PC-9 (cell line): ENCODE results near the gene UBAC1. TPM values are rescaled to one million over a fixed set of nuclear protein-coding genes. Genes with fewer than 3 reads are reported as not detected.

ENCODE experiments used
- BruUV-seq: library from RNA; stranded (reverse); fragments of 400-500 nt; replicated peaks from 2 replicates; lab custom pipeline; 2021; lab: Mats Ljungman, UMichigan
- CTCF ChIA-PET: fragments of 300-600 bp; sonication (Branson Sonifier 250); formaldehyde crosslinking; loops from one replicate; lab custom pipeline; 2022; ENCODE audit warnings: antibody characterized with exemption; lab: Charles Lee
- POLR2A ChIA-PET: fragments of 300-600 bp; sonication (Branson Sonifier 250); formaldehyde crosslinking; loops from one replicate; lab custom pipeline; 2022; ENCODE audit warnings: antibody characterized with exemption; ENCODE audit not compliant: unreplicated experiment; lab: Charles Lee
- DNase-seq, 2 experiments: peaks; one replicate each; pipeline versions ENCODE4 v3.0.0 to v3.0.0-alpha.2; 2015 to 2022; ENCODE audit warnings: mixed read lengths in 1 of 2
- H2AFZ ChIP-seq: fragments of 200-600 bp; sonication (generic); 2 replicates; pipeline ENCODE4 v1.8.1; 2017; ENCODE audit warnings: antibody characterized with exemption
- H3F3A ChIP-seq: fragments of 200-600 bp; sonication (generic); 2 replicates; pipeline ENCODE4 v1.8.1; 2017; ENCODE audit warnings: antibody characterized with exemption, mild to moderate bottlenecking, low read depth; ENCODE audit not compliant: insufficient read depth
- H3K27ac ChIP-seq: fragments of 200-600 bp; sonication (generic); 2 replicates; pipeline ENCODE4 v1.6.1; 2016; ENCODE audit warnings: mixed run types
- H3K27me3 ChIP-seq: fragments of 200-600 bp; sonication (generic); 2 replicates; pipeline ENCODE4 v1.6.1; 2016; ENCODE audit warnings: low read depth, mixed run types; ENCODE audit not compliant: insufficient read depth
- H3K36me3 ChIP-seq: fragments of 200-600 bp; sonication (generic); 2 replicates; pipeline ENCODE4 v1.6.1; 2016; ENCODE audit warnings: low read depth, mixed run types
- H3K4me1 ChIP-seq: fragments of 200-600 bp; sonication (generic); replicated peaks from 2 replicates; pipeline ENCODE4 v1.6.1; 2016; ENCODE audit warnings: mixed run types; ENCODE audit not compliant: insufficient read depth
- H3K4me2 ChIP-seq: fragments of 200-600 bp; sonication (generic); 2 replicates; pipeline ENCODE4 v1.6.1; 2017; ENCODE audit warnings: mixed run types
- H3K4me3 ChIP-seq: fragments of 200-600 bp; sonication (generic); 2 replicates; pipeline ENCODE4 v1.6.1; 2016; ENCODE audit warnings: mixed run types
- H3K79me2 ChIP-seq: fragments of 200-600 bp; sonication (generic); 2 replicates; pipeline ENCODE4 v1.6.1; 2017; ENCODE audit warnings: low read depth, mixed run types
- H3K9me2 ChIP-seq: fragments of 200-600 bp; sonication (generic); 2 replicates; pipeline ENCODE4 v1.8.1; 2017; ENCODE audit warnings: mild to moderate bottlenecking; ENCODE audit not compliant: insufficient read depth
- H3K9me3 ChIP-seq: fragments of 200-600 bp; sonication (generic); 2 replicates; pipeline ENCODE4 v1.8.1; 2016; ENCODE audit warnings: low read depth; ENCODE audit not compliant: insufficient read depth
- H4K20me1 ChIP-seq: fragments of 200-600 bp; sonication (generic); 2 replicates; pipeline ENCODE4 v1.8.1; 2017; ENCODE audit not compliant: insufficient read depth
- CTCF ChIP-seq: fragments of 200-600 bp; sonication (generic); conservative IDR thresholded peaks from 2 replicates; pipeline ENCODE4 v1.6.1; 2017; ENCODE audit warnings: mixed run types, antibody characterized with exemption, mild to moderate bottlenecking, moderate library complexity
- EZH2 ChIP-seq: fragments of 200-600 bp; sonication (generic); IDR thresholded peaks from 2 replicates; pipeline ENCODE4 v1.8.0; 2017; ENCODE audit warnings: antibody characterized with exemption, low read depth
- intact Hi-C: fragments of 100-400 bp; cut with micrococcal nuclease; formaldehyde crosslinking; loops from one replicate; pipeline ENCODE4 v1.10.0; 2022; ENCODE audit not compliant: unreplicated experiment
- total RNA-seq: library from RNA; stranded (reverse); gene quantifications from 2 replicates; pipeline ENCODE4 v1.2.3, GENCODE V29; 2021

UBAC1 gene
- total RNA-seq, 1 experiment from 2014 or later = 27.6 TPM

GRCh38 chr9:135925496-135926133 is 35.6 kb downstream of the UBAC1 start:
- Histone ChIP-seq H3K79me2 (no peaks in the 10 kb centered on the region), H3K9me2 (no peaks in the 10 kb centered on the region), H3K4me1 (no peaks in the 10 kb centered on the region), H3K27me3 (no peaks in the 10 kb centered on the region), H3K9me3 (no peaks in the 10 kb centered on the region), H3K4me2 (no peak overlapping the region), H3K36me3 (no peaks in the 10 kb centered on the region), H3K4me3 (no peak overlapping the region), H2AFZ (no peak overlapping the region), H4K20me1 (no peaks in the 10 kb centered on the region), H3K27ac (no peak overlapping the region), H3F3A (no peaks in the 10 kb centered on the region)
- TF ChIP-seq CTCF (no peak), EZH2 (no peak)
- CTCF ChIA-PET = no interaction called here
- no peak for DNase-seq
- POLR2A ChIA-PET = no interaction called here
- BruUV-seq = no TSS peak
- intact Hi-C loops = no loop called here

- H3K79me2 ChIP-seq = no peaks in the 10 kb centered on the region
- H3K9me3 ChIP-seq = no peaks in the 10 kb centered on the region
- H3K36me3 ChIP-seq = no peaks in the 10 kb centered on the region
- H2AFZ ChIP-seq = no peak overlapping the region
- H3K27ac ChIP-seq = no peak overlapping the region
- ChIA-PET CTCF (no interaction called here), POLR2A (no interaction called here)
- H3K4me2 ChIP-seq = no peak overlapping the region
- DNase-seq = no peak
- H3K4me1 ChIP-seq = no peaks in the 10 kb centered on the region
- TF ChIP-seq EZH2 (no peak), CTCF (no peak)
- H3K9me2 ChIP-seq = no peaks in the 10 kb centered on the region
- BruUV-seq = no TSS peak
- H3F3A ChIP-seq = no peaks in the 10 kb centered on the region
- no peak overlapping the region for H3K4me3 ChIP-seq
- no peaks in the 10 kb centered on the region for H3K27me3 ChIP-seq
- no peaks in the 10 kb centered on the region for H4K20me1 ChIP-seq
- intact Hi-C loops = no loop called here
These were observed 36.4 kb downstream of the UBAC1 start for GRCh38 chr9:135924628-135925338.

- ChIA-PET POLR2A (interaction anchor here (0.6 kb wide), 1 partner anchor 141 kb away, joined by 3 read pairs; no protein-coding TSS in a partner anchor), CTCF (no interaction called here)
- Histone ChIP-seq H3K27ac (no peak overlapping the region), H3K27me3 (no peaks in the 10 kb centered on the region), H3K9me3 (no peaks in the 10 kb centered on the region), H4K20me1 (no peaks in the 10 kb centered on the region), H3K79me2 (no peaks in the 10 kb centered on the region), H3K36me3 (no peaks in the 10 kb centered on the region), H3K4me2 (no peak overlapping the region), H3K4me3 (no peak overlapping the region), H2AFZ (no peak overlapping the region), H3K9me2 (no peaks in the 10 kb centered on the region), H3F3A (no peaks in the 10 kb centered on the region), H3K4me1 (no peaks in the 10 kb centered on the region)
- TF ChIP-seq CTCF (no peak), EZH2 (no peak)
- BruUV-seq = no TSS peak
- DNase-seq = no peak
- intact Hi-C loops = no loop called here
These were observed 37.7 kb downstream of the UBAC1 start for GRCh38 chr9:135923508-135923907.
